IgD-negative memory B cell (primary cell): Measurements from ENCODE around the gene RPAIN. TPM values are rescaled to one million over a fixed set of nuclear protein-coding genes. Genes with fewer than 3 reads are reported as not detected.

Source experiments
- H3K27ac Mint-ChIP-seq, 3 donors: one replicate each; pipeline ENCODE4 v1.8.0; 2020 to 2022; ENCODE audit warnings: mild to moderate bottlenecking in 3 of 3, mixed read lengths in 3 of 3, moderate library complexity in 1 of 3
- H3K27me3 Mint-ChIP-seq: one replicate; pipeline ENCODE4 v1.8.0; 2021; ENCODE audit warnings: mixed read lengths
- H3K36me3 Mint-ChIP-seq: one replicate; pipeline ENCODE4 v1.8.0; 2020; ENCODE audit warnings: mild to moderate bottlenecking, mixed read lengths
- H3K4me1 Mint-ChIP-seq, 3 donors: one replicate each; pipeline ENCODE4 v1.8.0; 2020 to 2022; ENCODE audit warnings: mixed read lengths in 3 of 3, mild to moderate bottlenecking in 1 of 3
- H3K4me3 Mint-ChIP-seq, 4 donors: one replicate each; pipeline ENCODE4 v1.8.0; 2020 to 2022; ENCODE audit warnings: mild to moderate bottlenecking in 4 of 4, mixed read lengths in 4 of 4, moderate library complexity in 3 of 4
- H3K9me3 Mint-ChIP-seq, 3 donors: one replicate each; pipeline ENCODE4 v1.8.0; 2020 to 2021; ENCODE audit warnings: mixed read lengths in 3 of 3, mild to moderate bottlenecking in 1 of 3
- polyA plus RNA-seq: library from polyadenylated mRNA; unstranded; fragments of 300-500 nt; fragmentation: Illumina TruSeq; gene quantifications from one replicate; pipeline ENCODE4 v1.2.3, GENCODE V29; 2021

The RPAIN gene
- polyA plus RNA-seq, 1 donor from 2014 or later, result 36.8 TPM

- Mint-ChIP-seq H3K27me3 (no peaks in the 10 kb centered on the region), H3K36me3 (no peaks in the 10 kb centered on the region), H3K4me1 (peaks cover 16 to 25% (median 24%) of the 10 kb centered on the region in 3 donors), H3K9me3 (no peaks in the 10 kb centered on the region), H3K27ac (peak within 1 kb of the TSS; percentile 66 to 93 (median 89)), H3K4me3 (peak within 1 kb of the TSS; percentile 76 to 91 (median 82))
Observed at GRCh38 chr17:5438716-5439445, 18.9 kb downstream of the RPAIN start, which contains the start of gene C1QBP. Gene C1QBP (minus strand): TSS chr17:5439155. CDS start chr17:5439073, 82 bp downstream.

- peak overlapping the region; percentile 67 to 91 (median 77) for H3K4me3 Mint-ChIP-seq
- H3K4me1 Mint-ChIP-seq, result peaks cover 16 to 25% (median 24%) of the 10 kb centered on the region in 3 donors
- H3K9me3 Mint-ChIP-seq, result no peaks in the 10 kb centered on the region
- peak overlapping the region; percentile 66 to 93 (median 89) for H3K27ac Mint-ChIP-seq
- no peaks in the 10 kb centered on the region for H3K27me3 Mint-ChIP-seq
- H3K36me3 Mint-ChIP-seq, result peaks cover 2% of the 10 kb centered on the region
Observed at GRCh38 chr17:5439446-5439764, 19.4 kb downstream of the RPAIN start.

- Mint-ChIP-seq H3K4me1 (peaks cover 2 to 5% (median 5%) of the 10 kb centered on the region in 3 donors), H3K4me3 (no peak overlapping the region), H3K27me3 (no peaks in the 10 kb centered on the region), H3K36me3 (peaks cover 6% of the 10 kb centered on the region), H3K9me3 (no peaks in the 10 kb centered on the region), H3K27ac (no peak overlapping the region)
Observed at GRCh38 chr17:5443728-5444127, 23.7 kb downstream of the RPAIN start.

DNA sequence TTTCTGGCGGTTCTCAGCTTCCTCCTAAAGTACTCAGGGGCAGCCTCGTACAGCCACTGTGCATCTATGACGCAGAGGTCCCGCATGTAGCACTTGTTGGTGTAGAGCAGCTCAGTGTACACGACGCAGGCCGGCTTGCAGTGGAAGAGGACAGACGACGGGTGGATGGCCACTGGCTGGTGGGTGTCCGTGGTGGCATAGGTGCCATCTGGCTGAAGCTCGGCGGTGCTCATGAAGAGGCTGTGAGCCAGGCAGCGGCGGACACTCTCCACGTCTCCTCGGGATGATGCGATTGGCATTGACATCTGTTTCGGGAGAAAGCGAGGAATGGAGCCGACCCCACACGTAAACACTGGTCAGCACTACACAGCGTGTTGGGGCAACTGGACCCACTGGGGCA is 24.2 kb downstream of the RPAIN start:
- no peaks in the 10 kb centered on the region for H3K9me3 Mint-ChIP-seq
- no peak overlapping the region for H3K27ac Mint-ChIP-seq
- no peaks in the 10 kb centered on the region for H3K27me3 Mint-ChIP-seq
- H3K4me1 Mint-ChIP-seq, result peaks cover 2 to 5% (median 3%) of the 10 kb centered on the region in 3 donors
- no peak overlapping the region for H3K4me3 Mint-ChIP-seq
- peaks cover 6% of the 10 kb centered on the region for H3K36me3 Mint-ChIP-seq

DNA sequence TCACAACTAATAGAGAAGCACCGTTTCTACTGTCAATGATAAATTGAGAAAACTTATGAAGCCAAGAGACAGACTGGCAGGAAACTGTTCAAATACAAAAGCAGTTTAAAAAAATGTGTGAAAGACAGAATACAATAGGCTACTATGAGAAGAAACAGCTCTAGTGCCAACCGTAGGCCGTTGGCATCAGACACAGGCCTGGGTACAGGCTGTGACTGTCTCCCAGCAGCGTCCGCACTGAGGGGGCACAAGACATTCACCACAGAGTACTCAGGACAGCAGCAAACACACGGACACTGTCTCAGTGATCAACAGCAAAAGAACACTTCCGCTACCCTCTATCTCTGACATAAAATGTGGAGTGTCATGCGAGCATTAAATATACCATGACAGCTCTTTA is 26.8 kb downstream of the RPAIN start:
- H3K4me1 Mint-ChIP-seq, result peaks cover 0 to 2% (median 0%) of the 10 kb centered on the region in 3 donors
- peaks cover 7% of the 10 kb centered on the region for H3K36me3 Mint-ChIP-seq
- no peak overlapping the region for H3K27ac Mint-ChIP-seq
- H3K27me3 Mint-ChIP-seq, result no peaks in the 10 kb centered on the region
- no peaks in the 10 kb centered on the region for H3K9me3 Mint-ChIP-seq
- H3K4me3 Mint-ChIP-seq, result no peak overlapping the region

DNA sequence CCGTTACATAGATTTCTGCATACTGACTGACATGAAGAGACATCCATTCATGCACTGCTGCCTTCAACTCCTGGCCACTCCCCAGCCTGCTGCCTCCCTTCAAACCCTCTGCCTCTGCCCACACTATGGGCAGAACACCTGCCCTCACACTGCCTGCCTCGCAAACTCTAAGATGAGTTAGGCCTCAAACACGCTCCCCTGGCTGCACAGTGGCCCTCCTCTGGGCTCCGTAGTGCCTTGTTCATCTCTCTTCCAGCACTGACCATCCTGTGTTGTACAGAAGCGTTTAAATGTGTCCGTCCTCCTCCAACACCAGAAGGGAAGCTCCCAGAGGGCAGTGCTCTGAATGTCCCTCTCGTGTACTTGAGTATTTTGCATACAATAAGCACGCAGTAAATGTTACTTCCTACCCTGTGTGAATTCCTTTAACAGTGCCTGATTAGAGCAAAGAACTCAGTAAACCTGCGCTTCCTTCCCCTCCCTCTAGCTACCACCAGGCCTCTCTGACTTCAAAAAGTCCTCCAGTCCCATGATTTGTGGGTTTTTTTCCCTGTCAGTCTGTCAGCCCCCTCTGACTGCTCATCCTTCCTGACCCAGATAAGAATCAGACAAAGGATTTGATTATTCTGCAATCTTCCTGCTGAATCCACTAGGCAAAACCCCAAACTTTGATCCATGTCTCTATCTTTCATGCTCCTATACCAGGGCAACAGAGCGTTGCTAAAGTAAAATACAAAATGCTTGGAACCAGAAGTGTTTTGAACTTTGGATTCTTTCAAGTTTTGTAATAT is 44.9 kb downstream of the RPAIN start:
- Mint-ChIP-seq H3K27ac (no peak overlapping the region), H3K4me1 (peaks cover 26 to 45% (median 33%) of the 10 kb centered on the region in 3 donors), H3K36me3 (peaks cover 7% of the 10 kb centered on the region), H3K27me3 (no peaks in the 10 kb centered on the region), H3K4me3 (peak overlapping the region in 1 of 4 donors; percentile 56), H3K9me3 (no peaks in the 10 kb centered on the region)

GRCh38 chr17:5466295-5466694 is 46.3 kb downstream of the RPAIN start:
- peaks cover 2% of the 10 kb centered on the region for H3K36me3 Mint-ChIP-seq
- peak overlapping the region in 1 of 3 donors; percentile 51 for H3K27ac Mint-ChIP-seq
- peak overlapping the region in 1 of 4 donors; percentile 84 for H3K4me3 Mint-ChIP-seq
- H3K4me1 Mint-ChIP-seq, result peaks cover 26 to 49% (median 33%) of the 10 kb centered on the region in 3 donors
- H3K9me3 Mint-ChIP-seq, result no peaks in the 10 kb centered on the region
- no peaks in the 10 kb centered on the region for H3K27me3 Mint-ChIP-seq

- Mint-ChIP-seq H3K36me3 (no peaks in the 10 kb centered on the region), H3K4me3 (peak overlapping the region; percentile 84 to 91 (median 85)), H3K9me3 (no peaks in the 10 kb centered on the region), H3K27me3 (no peaks in the 10 kb centered on the region), H3K4me1 (peaks cover 26 to 49% (median 32%) of the 10 kb centered on the region in 3 donors), H3K27ac (peak overlapping the region in 2 of 3 donors; percentile 1 to 51)
Observed at GRCh38 chr17:5467416-5467815, 47.4 kb downstream of the RPAIN start.

DNA sequence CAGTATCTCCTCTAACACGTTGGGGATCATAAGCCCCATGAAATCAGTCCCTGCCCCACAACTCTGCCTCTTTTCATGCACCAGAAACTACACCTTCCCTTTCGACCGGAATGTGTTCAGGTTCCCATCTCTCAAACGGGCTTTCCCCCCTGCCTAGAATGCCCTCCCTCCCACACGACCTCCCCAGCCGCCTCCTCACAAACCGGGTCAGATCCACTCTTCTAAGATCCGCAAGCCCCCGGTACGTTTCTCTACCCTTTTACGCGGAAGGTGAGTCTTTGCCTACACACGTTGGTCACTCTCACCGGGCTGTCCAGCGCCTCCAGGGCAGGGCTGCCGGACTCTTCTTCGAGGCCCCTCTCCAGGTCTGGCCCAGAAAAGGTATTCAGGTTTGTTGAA is 48.1 kb downstream of the RPAIN start:
- Mint-ChIP-seq H3K4me3 (peak overlapping the region; percentile 84 to 91 (median 85)), H3K4me1 (peaks cover 25 to 48% (median 32%) of the 10 kb centered on the region in 3 donors), H3K36me3 (no peaks in the 10 kb centered on the region), H3K27ac (peak overlapping the region; percentile 1 to 77 (median 8)), H3K9me3 (no peaks in the 10 kb centered on the region), H3K27me3 (no peaks in the 10 kb centered on the region)

DNA sequence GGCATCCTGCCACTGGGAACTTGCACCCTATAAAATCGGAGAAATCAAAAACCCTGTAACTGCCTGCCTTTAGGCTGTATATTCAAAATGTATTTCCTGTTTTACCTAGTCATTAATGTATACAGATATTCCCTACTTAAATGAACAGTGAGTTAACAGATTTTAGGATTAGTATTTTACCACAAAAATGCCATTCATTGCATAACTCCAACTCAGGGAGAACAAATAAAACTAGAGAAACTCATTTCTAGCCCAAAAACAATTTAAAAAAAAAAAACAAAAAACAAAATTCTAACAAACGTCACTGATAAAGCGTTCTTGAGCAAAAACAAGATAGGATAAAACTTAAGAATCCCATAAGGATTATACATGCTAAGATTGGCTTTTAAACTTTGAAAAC is 52.5 kb downstream of the RPAIN start:
- no peak overlapping the region for H3K27ac Mint-ChIP-seq
- H3K9me3 Mint-ChIP-seq, result no peaks in the 10 kb centered on the region
- H3K4me1 Mint-ChIP-seq, result peaks cover 13 to 20% (median 16%) of the 10 kb centered on the region in 3 donors
- no peaks in the 10 kb centered on the region for H3K27me3 Mint-ChIP-seq
- H3K36me3 Mint-ChIP-seq, result peaks cover 4% of the 10 kb centered on the region
- no peak overlapping the region for H3K4me3 Mint-ChIP-seq

DNA sequence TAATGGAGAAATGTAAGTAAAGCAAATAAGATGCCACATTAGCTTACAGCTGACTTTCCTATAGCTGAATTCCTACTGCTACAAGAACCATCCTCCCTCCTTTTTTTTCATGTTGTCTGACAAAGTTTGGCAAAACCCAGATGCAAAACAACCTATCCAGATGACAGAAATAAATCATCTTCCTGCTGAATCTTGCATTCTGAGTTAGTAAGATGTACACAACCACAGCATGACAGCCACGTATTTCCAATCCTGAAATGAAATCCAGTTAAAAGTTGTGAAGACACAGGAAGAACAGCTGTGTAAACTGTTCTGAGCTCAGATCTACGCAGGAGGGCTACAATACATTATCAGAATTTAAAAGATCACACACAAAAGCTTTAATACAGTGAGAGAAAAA is 53.9 kb downstream of the RPAIN start:
- Mint-ChIP-seq H3K27me3 (no peaks in the 10 kb centered on the region), H3K36me3 (peaks cover 4% of the 10 kb centered on the region), H3K4me3 (no peak overlapping the region), H3K27ac (no peak overlapping the region), H3K9me3 (no peaks in the 10 kb centered on the region), H3K4me1 (peaks cover 7 to 11% (median 8%) of the 10 kb centered on the region in 3 donors)

DNA sequence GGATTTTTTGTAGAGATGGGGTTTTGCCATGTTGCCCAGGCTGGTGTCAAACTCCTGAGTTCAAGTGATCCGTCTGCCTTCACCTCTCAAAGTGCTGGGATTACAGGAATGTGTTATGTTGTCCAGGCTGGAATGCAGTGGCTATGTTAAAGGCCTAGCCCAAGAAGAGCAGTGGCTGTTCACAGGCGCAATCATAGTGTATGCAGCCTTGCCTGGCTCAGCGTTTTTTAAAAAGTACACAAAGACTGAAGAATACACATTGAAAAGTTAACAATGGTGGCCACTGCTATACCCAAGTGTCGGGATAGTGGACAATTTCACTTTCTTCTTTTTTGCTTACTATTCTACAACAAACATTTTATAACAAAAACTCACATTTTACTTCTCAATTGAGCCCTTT is 59.0 kb downstream of the RPAIN start:
- Mint-ChIP-seq H3K36me3 (peaks cover 9% of the 10 kb centered on the region), H3K27ac (no peak overlapping the region), H3K9me3 (no peaks in the 10 kb centered on the region), H3K4me1 (peaks cover 11 to 15% (median 14%) of the 10 kb centered on the region in 3 donors), H3K27me3 (no peaks in the 10 kb centered on the region), H3K4me3 (no peak overlapping the region)

GRCh38 chr17:5480962-5481361 is 61.0 kb downstream of the RPAIN start:
- Mint-ChIP-seq H3K36me3 (peaks cover 9% of the 10 kb centered on the region), H3K27me3 (no peaks in the 10 kb centered on the region)

DNA sequence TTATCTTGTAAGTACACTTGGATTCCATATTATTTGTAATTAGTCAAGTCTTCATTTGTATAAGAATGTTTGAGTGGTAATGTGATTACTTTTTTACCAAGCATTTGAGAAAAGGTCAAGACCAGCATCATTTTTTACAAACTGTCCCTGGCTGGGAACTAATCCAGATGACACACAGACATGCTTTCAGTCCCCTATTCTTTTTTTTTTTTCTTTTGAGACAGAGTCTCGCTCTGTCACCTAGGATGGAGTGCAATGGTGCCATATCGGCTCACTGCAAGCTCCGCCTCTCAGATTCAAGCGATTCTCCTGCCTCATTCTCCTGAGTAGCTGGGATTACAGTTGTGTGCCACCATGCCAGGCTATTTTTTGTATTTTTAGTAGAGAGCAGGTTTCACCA is 61.5 kb downstream of the RPAIN start:
- no peaks in the 10 kb centered on the region for H3K9me3 Mint-ChIP-seq
- H3K27ac Mint-ChIP-seq, result peak overlapping the region in 1 of 3 donors; percentile 21
- H3K4me3 Mint-ChIP-seq, result peak overlapping the region in 1 of 4 donors; percentile 34
- H3K27me3 Mint-ChIP-seq, result no peaks in the 10 kb centered on the region
- peaks cover 9% of the 10 kb centered on the region for H3K36me3 Mint-ChIP-seq
- H3K4me1 Mint-ChIP-seq, result peaks cover 15 to 27% (median 26%) of the 10 kb centered on the region in 3 donors

More at GRCh38 chr17:5480962-5481361, 61.0 kb downstream of the RPAIN start:
- Mint-ChIP-seq H3K9me3 (no peaks in the 10 kb centered on the region), H3K4me1 (peaks cover 15 to 26% (median 22%) of the 10 kb centered on the region in 3 donors), H3K4me3 (peak overlapping the region in 1 of 4 donors; percentile 34), H3K27ac (no peak overlapping the region)
